ENCODE data around the gene NELFCD. TPM values are rescaled to one million over a fixed set of nuclear protein-coding genes. Genes with fewer than 3 reads are reported as not detected.

The NELFCD gene, protein sequence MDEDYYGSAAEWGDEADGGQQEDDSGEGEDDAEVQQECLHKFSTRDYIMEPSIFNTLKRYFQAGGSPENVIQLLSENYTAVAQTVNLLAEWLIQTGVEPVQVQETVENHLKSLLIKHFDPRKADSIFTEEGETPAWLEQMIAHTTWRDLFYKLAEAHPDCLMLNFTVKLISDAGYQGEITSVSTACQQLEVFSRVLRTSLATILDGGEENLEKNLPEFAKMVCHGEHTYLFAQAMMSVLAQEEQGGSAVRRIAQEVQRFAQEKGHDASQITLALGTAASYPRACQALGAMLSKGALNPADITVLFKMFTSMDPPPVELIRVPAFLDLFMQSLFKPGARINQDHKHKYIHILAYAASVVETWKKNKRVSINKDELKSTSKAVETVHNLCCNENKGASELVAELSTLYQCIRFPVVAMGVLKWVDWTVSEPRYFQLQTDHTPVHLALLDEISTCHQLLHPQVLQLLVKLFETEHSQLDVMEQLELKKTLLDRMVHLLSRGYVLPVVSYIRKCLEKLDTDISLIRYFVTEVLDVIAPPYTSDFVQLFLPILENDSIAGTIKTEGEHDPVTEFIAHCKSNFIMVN
- total RNA-seq: 33.8 and 42.6 TPM in 2 replicates

DNA sequence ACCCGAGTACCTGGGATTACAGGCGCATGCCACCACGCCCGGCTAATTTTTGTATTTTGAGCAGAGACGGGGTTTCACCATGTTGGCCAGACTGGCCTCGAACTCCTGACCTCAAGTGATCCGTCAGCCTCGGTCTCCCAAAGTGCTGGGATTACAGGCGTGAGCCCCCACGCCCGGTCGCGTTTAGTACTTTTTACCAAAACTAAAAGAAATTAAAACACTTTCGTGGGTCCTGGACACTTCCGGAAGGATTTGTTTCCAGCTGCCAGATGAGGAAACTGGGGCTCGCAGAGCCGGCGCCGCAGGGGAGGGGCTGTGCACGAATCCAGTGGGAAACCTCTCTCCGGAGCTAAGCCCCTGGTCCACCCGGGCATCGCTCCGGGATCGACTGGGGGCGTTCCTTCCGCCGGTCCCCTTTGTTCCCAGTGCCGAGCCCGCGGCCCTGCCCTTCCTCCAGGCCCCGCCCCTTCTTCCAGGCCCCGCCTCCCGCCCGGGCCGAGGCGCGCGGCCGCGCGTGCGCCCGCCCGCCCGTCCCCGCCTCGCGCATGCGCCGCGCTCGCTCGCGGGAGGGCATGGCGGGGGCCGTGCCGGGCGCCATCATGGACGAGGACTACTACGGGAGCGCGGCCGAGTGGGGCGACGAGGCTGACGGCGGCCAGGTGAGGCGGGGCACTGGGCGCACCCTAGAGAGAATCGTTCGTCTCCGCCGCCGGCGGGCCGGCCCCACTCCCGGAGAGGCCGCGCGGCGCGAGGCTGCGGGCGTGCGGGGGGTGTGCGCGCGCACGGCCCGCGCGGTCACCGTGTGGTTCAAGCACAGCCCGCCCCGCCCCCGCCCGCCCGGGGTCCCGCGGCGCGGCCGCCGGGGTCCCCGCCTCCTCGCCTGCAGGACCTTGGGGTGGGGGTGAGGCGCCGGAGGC is at the start of gene NELFCD:
Gene NELFCD (plus strand): TSS at position 546 of the 917 bp plus-strand sequence. CDS start 54 bp downstream, at position 600.

DNA sequence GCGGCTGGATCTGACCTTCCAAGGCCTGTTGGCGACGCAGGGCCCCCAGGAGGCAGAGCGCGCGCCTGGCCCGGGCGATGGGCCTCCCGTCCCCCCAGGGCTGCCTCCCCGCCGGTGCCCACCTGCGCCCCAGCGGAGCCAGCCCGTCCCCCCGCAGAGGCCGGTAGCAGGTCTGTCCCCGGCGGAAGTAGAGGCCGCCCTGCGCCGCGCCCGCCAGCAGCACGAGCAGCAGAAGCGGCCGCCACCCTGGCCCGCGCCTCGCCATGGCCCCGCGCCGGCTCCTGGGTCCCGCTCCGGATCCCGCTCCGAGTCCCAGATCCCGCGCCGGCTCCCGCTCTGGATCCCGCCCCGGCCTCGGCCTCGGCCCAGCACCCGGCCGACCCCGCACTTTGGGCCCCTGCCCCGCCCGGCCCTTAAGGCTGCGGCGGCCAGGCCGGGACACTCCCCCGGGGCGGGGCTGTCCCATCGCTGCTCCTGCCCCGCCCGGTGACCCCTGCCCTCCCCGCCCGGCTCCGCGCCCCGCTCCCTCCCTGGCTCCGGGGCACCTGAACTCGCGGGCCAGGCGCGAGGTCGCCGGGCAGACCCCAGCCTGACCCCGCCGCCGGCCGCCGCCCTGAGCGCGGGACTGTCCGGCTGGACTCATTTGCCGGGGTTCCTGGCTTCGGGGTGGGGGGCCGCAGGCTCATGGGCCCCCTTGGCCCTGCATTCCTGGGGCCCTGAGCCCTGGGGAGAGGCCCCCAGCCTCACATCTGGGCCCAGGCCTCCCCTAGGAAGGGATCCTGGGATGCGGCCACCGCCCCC is 26.0 kb downstream of the NELFCD start, which contains the start of gene CTSZ:
Gene CTSZ (minus strand): TSS at position 391 of the 801 bp plus-strand sequence. CDS start 126 bp downstream, at position 265.

DNA sequence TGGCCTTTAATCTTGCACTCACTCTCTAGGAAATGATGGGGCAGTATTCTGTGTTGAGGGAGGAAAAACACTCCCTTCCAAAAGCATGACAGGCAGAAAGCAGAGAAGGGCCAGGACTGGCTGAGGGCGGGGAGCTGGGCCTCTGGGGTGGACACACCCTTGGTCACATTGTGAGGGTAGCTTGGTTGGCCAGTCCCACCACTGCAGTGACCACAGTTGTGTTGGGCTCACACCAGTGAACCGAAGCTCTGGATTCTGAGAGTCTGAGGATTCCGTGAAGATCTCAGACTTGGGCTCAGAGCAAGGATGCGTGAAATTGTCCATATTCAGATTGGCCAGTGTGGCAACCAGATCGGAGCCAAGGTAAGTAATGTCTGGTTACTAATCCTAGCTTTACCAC is 38.2 kb downstream of the NELFCD start, which contains the start of gene TUBB1:
Gene TUBB1 (plus strand): TSS at position 213 of the 400 bp plus-strand sequence. CDS start 94 bp downstream, at position 307.

DNA sequence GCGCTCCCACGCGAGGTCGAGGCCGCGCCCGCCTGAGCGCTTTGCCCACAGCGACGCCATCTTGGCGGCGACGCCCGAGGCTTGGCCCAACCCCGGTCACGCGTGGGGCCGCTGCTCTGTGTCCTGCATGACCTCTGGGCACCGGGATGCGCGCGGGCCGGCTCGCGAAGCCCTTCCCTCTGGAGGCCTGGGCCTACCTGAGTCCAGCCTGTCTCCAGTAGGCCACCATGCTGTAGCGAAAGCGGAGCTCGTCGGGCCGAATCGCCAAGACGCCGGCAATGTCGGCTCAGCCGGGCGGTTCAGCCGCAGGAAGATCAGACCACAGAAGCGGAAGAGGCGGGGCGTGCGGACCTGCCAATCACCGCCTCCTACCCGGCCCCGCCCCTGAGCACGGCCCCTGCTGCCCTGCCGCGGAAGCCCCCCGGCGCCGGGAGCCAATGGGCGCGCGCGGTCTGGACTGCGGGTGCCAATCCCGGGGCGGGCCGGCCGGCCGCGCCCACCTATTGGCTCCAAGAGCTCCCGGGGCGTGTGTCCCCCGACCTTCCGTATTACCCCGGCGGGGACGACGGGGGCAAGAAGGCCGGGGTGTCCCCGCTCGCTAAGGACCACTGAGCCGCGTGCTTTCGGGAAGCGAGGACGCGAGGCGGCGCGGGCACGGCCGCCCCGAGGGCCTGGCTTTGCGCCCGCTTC is 51.1 kb downstream of the NELFCD start, which contains the start of gene ATP5F1E:
Gene ATP5F1E (minus strand): TSS at position 313 of the 690 bp plus-strand sequence. CDS start 84 bp downstream, at position 229.

DNA sequence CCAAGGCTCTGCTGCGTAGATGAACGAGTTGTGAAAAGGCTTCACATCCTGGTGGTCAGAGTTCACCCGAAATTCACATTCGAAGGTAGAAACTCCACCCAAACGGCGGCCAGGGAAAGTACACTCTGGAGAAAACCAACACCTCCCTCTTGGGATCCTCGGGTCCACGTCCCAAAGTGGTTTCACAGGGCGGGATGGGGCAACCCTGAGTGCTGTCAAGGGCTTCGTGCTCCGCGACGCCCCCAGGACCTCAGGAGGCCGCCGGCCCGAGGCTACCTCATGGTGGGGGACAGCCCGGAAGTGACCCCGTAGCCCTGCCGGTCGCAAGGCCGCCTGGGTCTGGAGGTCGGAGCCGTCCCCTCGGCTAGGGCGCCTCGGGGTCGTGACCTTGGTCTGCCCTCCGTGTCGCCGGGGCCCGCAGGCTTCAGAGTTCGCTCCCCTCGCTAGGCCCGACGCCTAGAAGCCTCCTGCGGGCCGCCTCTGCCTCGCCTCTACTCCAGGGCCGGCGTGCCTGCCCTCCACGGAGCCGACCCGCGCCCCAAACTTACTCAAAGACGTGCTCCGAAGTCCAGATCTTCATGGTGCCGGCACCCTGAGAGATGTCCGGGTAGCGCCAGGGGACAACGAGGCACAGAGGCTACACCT is 61.2 kb downstream of the NELFCD start, which contains the start of gene PRELID3B:
Gene PRELID3B (minus strand): TSS at position 636 of the 645 bp plus-strand sequence. CDS start 56 bp downstream, at position 580.

Other genes starting within 250 kb of the NELFCD start
- 0.32 and 0.39 TPM in 2 replicates for gene GNAS-AS1, start 130.4 kb upstream of the NELFCD start, total RNA-seq
- 434 and 469 TPM in 2 replicates for gene GNAS, start 128.5 kb upstream of the NELFCD start, total RNA-seq
- 115 and 118 TPM in 2 replicates for gene CTSZ, start 26.0 kb downstream of the NELFCD start, total RNA-seq
- gene TUBB1, start 38.2 kb downstream of the NELFCD start, total RNA-seq: not detected in 2 replicates
- gene ATP5F1E, start 51.1 kb downstream of the NELFCD start, total RNA-seq: 14.6 and 22.0 TPM in 2 replicates
- 48.1 and 56.8 TPM in 2 replicates for gene PRELID3B, start 61.5 kb downstream of the NELFCD start, total RNA-seq
- not detected in 2 replicates for gene ZNF831, start 182.6 kb downstream of the NELFCD start, total RNA-seq

All from articular chondrocyte of knee joint (primary cell).